ENCODE measurements around the gene ZMYND10. TPM values are rescaled to one million over a fixed set of nuclear protein-coding genes. Genes with fewer than 3 reads are reported as not detected.

ZMYND10 gene
- total and polyA plus RNA-seq, 9 of the 15 experiments (the other 6 are each of a cell fraction or from before 2014, with no cell fraction given), result 0.20 to 2.8 (median 0.70) TPM

DNA sequence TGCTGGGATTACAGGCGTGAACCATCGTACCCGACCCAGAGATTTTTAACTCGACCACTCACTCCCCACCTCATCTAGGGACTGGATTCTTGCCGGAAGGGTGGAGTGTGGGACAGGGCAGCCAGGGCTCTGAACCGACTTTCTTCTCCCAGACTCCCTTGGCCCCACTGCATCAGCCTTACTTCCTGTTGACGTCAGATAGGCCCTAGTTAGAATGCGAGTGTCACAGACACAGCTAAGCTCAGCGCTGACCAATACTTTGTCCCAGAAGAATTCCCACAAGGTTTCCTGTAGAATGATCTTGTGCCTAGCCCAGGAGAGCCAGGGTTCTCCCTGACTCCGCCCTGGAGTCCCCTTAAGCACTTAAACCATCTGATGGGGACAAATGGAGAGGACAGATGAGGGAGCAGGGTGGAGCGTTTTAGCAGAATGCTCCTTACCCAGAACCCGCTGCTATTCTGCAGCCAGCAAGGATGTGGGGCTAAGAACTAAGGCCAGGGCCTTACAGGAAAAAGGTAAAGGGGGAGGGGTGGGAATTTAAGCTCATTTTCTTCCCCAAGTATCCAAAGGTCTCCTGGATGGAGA lies 11.7 kb downstream of the ZMYND10 start:
- FAIRE-seq, result no peak
- Histone ChIP-seq H3K4me1 (replicated peaks in 1 of 2; ENCODE audit: control insufficient read depth in 2 of 2, insufficient read depth in 2 of 2, low read length in 2 of 2) (peaks cover 20 to 32% of the 10 kb centered on the region in 2 experiments; a peak in 4 of 5 replicates), H3K9me1 (ENCODE audit: control insufficient read depth, insufficient read depth, low read length) (peaks cover 4% of the 10 kb centered on the region), H3K9ac (ENCODE audit: insufficient read depth in 1 of 2, low read depth in 2 of 2, low read length in 2 of 2) (peak overlapping the region in 1 of 2 experiments; percentile 76; a peak in 3 of 4 replicates), H3K4me3 (no peak overlapping the region), H3K27ac (ENCODE audit: extremely low read depth, low read depth, low read length) (peak overlapping the region; percentile 49; the same call in 2 of the 3 replicates), H2AFZ (ENCODE audit: low read depth, low read length) (no peak overlapping the region), H3K36me3 (ENCODE audit: control insufficient read depth, insufficient read depth, low read length) (peaks cover 70% of the 10 kb centered on the region; the same call in 2 of the 3 replicates), H3K9me3 (replicated peaks; ENCODE audit: control insufficient read depth, insufficient read depth, low read depth, low read length) (no peaks in the 10 kb centered on the region), H4K20me1 (replicated peaks; ENCODE audit: control insufficient read depth, insufficient read depth, low read length) (peaks cover 18% of the 10 kb centered on the region), H3K4me2 (ENCODE audit: insufficient read depth, low read length) (no peak overlapping the region), H3K27me3 (ENCODE audit: control insufficient read depth in 2 of 2, insufficient read depth in 2 of 2, low read length in 2 of 2) (no peaks in the 10 kb centered on the region), H3K79me2 (ENCODE audit: control insufficient read depth, insufficient read depth, low read length) (peaks cover 64% of the 10 kb centered on the region)
- ChIA-PET POLR2A (interaction anchor here (0.6 to 1.0 kb wide), 3 partner anchors 16 to 98 kb away, joined by 3 to 4 read pairs (median 3); no protein-coding TSS in a partner anchor), CTCF (ENCODE audit: low intra/inter-chr PET ratio) (no interaction called here)
- BruUV-seq (replicated peaks), result no TSS peak
- ATAC-seq, result no peak
- WGBS (ENCODE audit: insufficient coverage, low coverage, missing lambda C conversion rate), result 53% methylated on average over 8 of the region's 12 CpGs
- no peak for DNase-seq (ENCODE audit: extremely low read depth in 1 of 4, low spot score in 3 of 4)
- intact Hi-C loops (cut with micrococcal nuclease), result no loop called here
- in situ Hi-C loops (cut with MboI), result no loop called here
- no peak for TF ChIP-seq NFYB (IDR thresholded peaks at IDR 0.05; ENCODE audit: extremely low read depth, insufficient read length)
- TF ChIP-seq, protein P1, sequence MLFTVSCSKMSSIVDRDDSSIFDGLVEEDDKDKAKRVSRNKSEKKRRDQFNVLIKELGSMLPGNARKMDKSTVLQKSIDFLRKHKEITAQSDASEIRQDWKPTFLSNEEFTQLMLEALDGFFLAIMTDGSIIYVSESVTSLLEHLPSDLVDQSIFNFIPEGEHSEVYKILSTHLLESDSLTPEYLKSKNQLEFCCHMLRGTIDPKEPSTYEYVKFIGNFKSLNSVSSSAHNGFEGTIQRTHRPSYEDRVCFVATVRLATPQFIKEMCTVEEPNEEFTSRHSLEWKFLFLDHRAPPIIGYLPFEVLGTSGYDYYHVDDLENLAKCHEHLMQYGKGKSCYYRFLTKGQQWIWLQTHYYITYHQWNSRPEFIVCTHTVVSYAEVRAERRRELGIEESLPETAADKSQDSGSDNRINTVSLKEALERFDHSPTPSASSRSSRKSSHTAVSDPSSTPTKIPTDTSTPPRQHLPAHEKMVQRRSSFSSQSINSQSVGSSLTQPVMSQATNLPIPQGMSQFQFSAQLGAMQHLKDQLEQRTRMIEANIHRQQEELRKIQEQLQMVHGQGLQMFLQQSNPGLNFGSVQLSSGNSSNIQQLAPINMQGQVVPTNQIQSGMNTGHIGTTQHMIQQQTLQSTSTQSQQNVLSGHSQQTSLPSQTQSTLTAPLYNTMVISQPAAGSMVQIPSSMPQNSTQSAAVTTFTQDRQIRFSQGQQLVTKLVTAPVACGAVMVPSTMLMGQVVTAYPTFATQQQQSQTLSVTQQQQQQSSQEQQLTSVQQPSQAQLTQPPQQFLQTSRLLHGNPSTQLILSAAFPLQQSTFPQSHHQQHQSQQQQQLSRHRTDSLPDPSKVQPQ (CRISPR knock-in tag; IDR thresholded peaks at IDR 0.05; ENCODE audit: borderline replicate concordance), result no peak
- TF ChIP-seq HDGF (IDR thresholded peaks at IDR 0.05), result no peak
- no peak for TF ChIP-seq RBM25 (IDR thresholded peaks at IDR 0.05; ENCODE audit: low read depth, low read length, severe bottlenecking)
- TF ChIP-seq ZNF146 (CRISPR knock-in tag; IDR thresholded peaks at IDR 0.05; ENCODE audit: unreplicated experiment), result no peak
- TF ChIP-seq BCOR (IDR thresholded peaks at IDR 0.05), result no peak
- no peak for TF ChIP-seq RB1 (IDR thresholded peaks at IDR 0.05; ENCODE audit: low read depth)
- TF ChIP-seq MAFK (IDR thresholded peaks at IDR 0.05; ENCODE audit: low read length), result no peak
- no peak for TF ChIP-seq SRSF7 (optimal IDR thresholded peaks at IDR 0.05; ENCODE audit: low read depth, low read length)
- TF ChIP-seq ZNF75A (CRISPR knock-in tag; IDR thresholded peaks at IDR 0.05), result no peak
- no peak for TF ChIP-seq BCL6 (CRISPR knock-in tag; IDR thresholded peaks at IDR 0.05)
- no peak for TF ChIP-seq ZNF197 (CRISPR knock-in tag; IDR thresholded peaks at IDR 0.05; ENCODE audit: low read depth)
- TF ChIP-seq TCF7 (IDR thresholded peaks at IDR 0.05; ENCODE audit: borderline replicate concordance), result no peak
- TF ChIP-seq ZNF583 (CRISPR knock-in tag; IDR thresholded peaks at IDR 0.05), result no peak
- TF ChIP-seq ZKSCAN1 (IDR thresholded peaks at IDR 0.05; ENCODE audit: low read depth, low read length), result no peak

Data from K562 (cell line).